Measurements from ENCODE around the gene GPR143. TPM values are rescaled to one million over a fixed set of nuclear protein-coding genes. Genes with fewer than 3 reads are reported as not detected.

Gene GPR143
- total RNA-seq, 1 donor from 2014 or later = 1.8 TPM

GRCh38 chrX:9708086-9708485, 57.6 kb downstream of the GPR143 start:
- no peak for DNase-seq (ENCODE audit: low spot score)

GRCh38 chrX:9707306-9708033, 58.2 kb downstream of the GPR143 start:
- no peak for DNase-seq (ENCODE audit: low spot score)

- DNase-seq (ENCODE audit: low spot score) = no peak
Measured at GRCh38 chrX:9706421-9706820, 59.2 kb downstream of the GPR143 start.

- DNase-seq (ENCODE audit: low spot score) = no peak
Measured at GRCh38 chrX:9704876-9705465, 60.7 kb downstream of the GPR143 start.

- DNase-seq (ENCODE audit: low spot score) = no peak
Measured at GRCh38 chrX:9703406-9703805, 62.2 kb downstream of the GPR143 start.

GRCh38 chrX:9701790-9702189, 63.9 kb downstream of the GPR143 start:
- no peak for DNase-seq (ENCODE audit: low spot score)

GRCh38 chrX:9700555-9700954, 65.1 kb downstream of the GPR143 start:
- DNase-seq (ENCODE audit: low spot score) = no peak

GRCh38 chrX:9698576-9698975, 67.1 kb downstream of the GPR143 start:
- no peak for DNase-seq (ENCODE audit: low spot score)

- no peak for DNase-seq (ENCODE audit: low spot score)
Measured at GRCh38 chrX:9693307-9694001, 72.2 kb downstream of the GPR143 start.

GRCh38 chrX:9690046-9690445, 75.6 kb downstream of the GPR143 start:
- no peak for DNase-seq (ENCODE audit: low spot score)

- no peak for DNase-seq (ENCODE audit: low spot score)
Measured at GRCh38 chrX:9688833-9689232, 76.8 kb downstream of the GPR143 start.

GRCh38 chrX:9687899-9688298, 77.7 kb downstream of the GPR143 start:
- DNase-seq (ENCODE audit: low spot score) = no peak

GRCh38 chrX:9683350-9683749, 82.3 kb downstream of the GPR143 start:
- no peak for DNase-seq (ENCODE audit: low spot score)

- no peak for DNase-seq (ENCODE audit: low spot score)
Measured at GRCh38 chrX:9682861-9683260, 82.8 kb downstream of the GPR143 start.

- DNase-seq (ENCODE audit: low spot score) = no peak
Measured at GRCh38 chrX:9682456-9682855, 83.2 kb downstream of the GPR143 start.

- no peak for DNase-seq (ENCODE audit: low spot score)
Measured at GRCh38 chrX:9681422-9681821, 84.2 kb downstream of the GPR143 start.

- no peak for DNase-seq (ENCODE audit: low spot score)
Measured at GRCh38 chrX:9681011-9681410, 84.6 kb downstream of the GPR143 start.

- no peak for DNase-seq (ENCODE audit: low spot score)
Measured at GRCh38 chrX:9678215-9678965, 87.3 kb downstream of the GPR143 start.

- no peak for DNase-seq (ENCODE audit: low spot score)
Measured at GRCh38 chrX:9677098-9677739, 88.4 kb downstream of the GPR143 start.

GRCh38 chrX:9676738-9677097, 88.9 kb downstream of the GPR143 start:
- DNase-seq (ENCODE audit: low spot score) = no peak

- no peak for DNase-seq (ENCODE audit: low spot score)
Measured at GRCh38 chrX:9676306-9676705, 89.3 kb downstream of the GPR143 start.

Data from mucosa of gallbladder (tissue), 1 donor.